Liver (tissue), 3 donors: ENCODE measurements around the gene PALM2AKAP2.

Source experiments
- ATF3 ChIP-seq: IDR thresholded peaks from 2 replicates; pipeline ENCODE4 v1.6.1; 2016; ENCODE audit warnings: antibody characterized with exemption
- CTCF ChIP-seq: fragments of 150-350 bp; IDR thresholded peaks from 2 replicates; pipeline ENCODE4 v1.5.1; 2017; ENCODE audit warnings: improper control_type of control experiment, low read depth, low read length; ENCODE audit not compliant: missing input control
- EGR1 ChIP-seq, 2 donors: IDR thresholded peaks; 2 replicates each; pipeline ENCODE4 v1.6.1; 2016 to 2018; ENCODE audit warnings: antibody characterized with exemption in 2 of 2, low read depth in 2 of 2
- HNF4A ChIP-seq, 2 donors: conservative IDR thresholded peaks; 2 replicates each; pipeline ENCODE4 v1.6.1; 2016; ENCODE audit warnings: antibody characterized with exemption in 2 of 2, mild to moderate bottlenecking in 2 of 2
- MAX ChIP-seq: IDR thresholded peaks from 2 replicates; pipeline ENCODE4 v1.6.1; 2016; ENCODE audit warnings: antibody characterized with exemption
- REST ChIP-seq: IDR thresholded peaks from 2 replicates; pipeline ENCODE4 v1.6.1; 2016; ENCODE audit warnings: antibody characterized with exemption, mild to moderate bottlenecking
- TAF1 ChIP-seq: conservative IDR thresholded peaks from 2 replicates; pipeline ENCODE4 v1.6.1; 2016; ENCODE audit warnings: antibody characterized with exemption, mild to moderate bottlenecking
- donor health status: healthy.
- donor health status: healthy.

GRCh38 chr9:109730228-109730627 is 49.8 kb upstream of the PALM2AKAP2 start:
- no peak for TF ChIP-seq CTCF
- no peak for TF ChIP-seq EGR1 (IDR thresholded peaks at IDR 0.05; ENCODE audit: low read depth in 2 of 2)
- TF ChIP-seq REST = no peak
- TF ChIP-seq MAX = peak; percentile 64
- no peak for TF ChIP-seq TAF1
- peak; percentile 89 for TF ChIP-seq ATF3
- TF ChIP-seq HNF4A (conservative IDR thresholded peaks at IDR 0.05) = peak in 1 of 2 donors; percentile 48
